Naive thymus-derived CD4-positive, alpha-beta T cell (primary cell): ENCODE data around the gene GCC1. TPM values are rescaled to one million over a fixed set of nuclear protein-coding genes. Genes with fewer than 3 reads are reported as not detected.

Experiments
- polyA plus RNA-seq, 2 donors: library from polyadenylated mRNA; unstranded; fragments of 300-500 nt; fragmentation: Illumina TruSeq; gene quantifications; one replicate each; pipeline ENCODE4 v1.2.3, GENCODE V29; 2021
- total RNA-seq, 6 experiments: library from RNA in 5 of 6; stranded (reverse) in 5 of 6; gene quantifications; 1 replicate in 5 of 6; 2 replicates in 1 of 6; pipeline ENCODE4 v1.2.3 and lab custom pipeline; 2021 to 2026

The GCC1 gene
- total and polyA plus RNA-seq, 7 experiments from 2014 or later = 9.3 to 31.3 (median 23.5) TPM

Other genes starting within 250 kb of the GCC1 start
- 10 to 100 TPM; 43.3 to 71.9 (median 61.4) TPM for gene ZNF800, start 192.9 kb downstream of the GCC1 start, total RNA-seq
- 10 to 100 TPM; 47.4 to 63.4 TPM for gene ZNF800, start 192.9 kb downstream of the GCC1 start, polyA plus RNA-seq
- gene ARF5, start 2.8 kb upstream of the GCC1 start, total RNA-seq = 100 to 1,000 TPM in 2 of 5 experiments, 10 to 100 TPM in 3; 74.6 to 113 (median 78.8) TPM
- 100 to 1,000 TPM; 144 to 158 TPM for gene ARF5, start 2.8 kb upstream of the GCC1 start, polyA plus RNA-seq
- gene FSCN3, start 8.1 kb upstream of the GCC1 start, total RNA-seq = 1 to 10 TPM; 1.4 to 6.1 (median 5.0) TPM
- under 1 TPM; 0.37 to 0.47 TPM for gene FSCN3, start 8.1 kb upstream of the GCC1 start, polyA plus RNA-seq
- gene PAX4, start 32.5 kb upstream of the GCC1 start, total RNA-seq = not detected
- not detected for gene PAX4, start 32.5 kb upstream of the GCC1 start, polyA plus RNA-seq
- 100 to 1,000 TPM; 132 to 253 (median 163) TPM for gene SND1, start 66.6 kb upstream of the GCC1 start, total RNA-seq
- 10 to 100 TPM; 68.6 to 99.9 TPM for gene SND1, start 66.6 kb upstream of the GCC1 start, polyA plus RNA-seq